Small intestine (tissue), 7 donors: ENCODE data around the gene SHISAL1. TPM values are rescaled to one million over a fixed set of nuclear protein-coding genes. Genes with fewer than 3 reads are reported as not detected.
"Not testable (repeated sequence)": the region's sequence is repeated elsewhere in the genome, so short reads cannot be mapped to it uniquely, and the experiment has no call there.

Source experiments
- DNase-seq, 2 donors: peaks; one replicate each; pipeline versions ENCODE4 v3.0.0 to v3.0.0-alpha.2; 2013
- FAIRE-seq: peaks from 2 replicates; lab custom pipeline; 2012; peaks lifted over from hg19 to GRCh38; lab: Jason Lieb, UNC
- H3K27ac ChIP-seq, 3 donors: one replicate each; pipeline ENCODE4 v1.5.1; 2013; ENCODE audit warnings: low read length in 2 of 3, mild to moderate bottlenecking in 2 of 3, control low read depth in 1 of 3, inconsistent platforms in 1 of 3, low read depth in 1 of 3, moderate library complexity in 1 of 3
- H3K27me3 ChIP-seq, 3 donors: one replicate each; pipeline ENCODE4 v1.6.1; 2013; ENCODE audit warnings: low read length in 3 of 3, inconsistent platforms in 1 of 3; ENCODE audit not compliant: control insufficient read depth in 3 of 3, insufficient read depth in 3 of 3
- H3K36me3 ChIP-seq, 3 donors: one replicate each; pipeline ENCODE4 v1.6.1; 2013; ENCODE audit warnings: low read length in 3 of 3, inconsistent platforms in 1 of 3, low read depth in 1 of 3, mild to moderate bottlenecking in 1 of 3, moderate library complexity in 1 of 3; ENCODE audit not compliant: control insufficient read depth in 3 of 3, insufficient read depth in 2 of 3
- H3K4me1 ChIP-seq, 3 donors: one replicate each; pipeline ENCODE4 v1.6.1; 2013; ENCODE audit warnings: low read length in 2 of 3, inconsistent platforms in 1 of 3, low read depth in 1 of 3, mild to moderate bottlenecking in 1 of 3, moderate library complexity in 1 of 3; ENCODE audit not compliant: control insufficient read depth in 3 of 3, insufficient read depth in 2 of 3
- H3K4me3 ChIP-seq, 3 donors: one replicate each; pipeline ENCODE4 v1.5.1; 2013; ENCODE audit warnings: low read length in 3 of 3, control low read depth in 1 of 3, inconsistent platforms in 1 of 3, low read depth in 1 of 3, mild to moderate bottlenecking in 1 of 3, moderate library complexity in 1 of 3
- H3K9me3 ChIP-seq, 2 donors: one replicate each; pipeline ENCODE4 v1.6.1; 2013; ENCODE audit warnings: low read depth in 1 of 2, low read length in 1 of 2; ENCODE audit not compliant: control insufficient read depth in 2 of 2, insufficient read depth in 1 of 2
- WGBS, 3 donors: extraction: QIAGEN DNeasy Blood & Tissue Kit; methylation state at CpG; one replicate each; pipeline ENCODE4 v1.1.7; 2013; 5-methylcytosine and 5-hydroxymethylcytosine counted together
- polyA plus RNA-seq, 4 donors: library from polyadenylated mRNA; stranded (reverse) in 3 of 4; unstranded in 1 of 4; fragments of 200-250 nt in 3 of 4; fragments of 120-200 nt in 1 of 4; gene quantifications; one replicate each; pipeline versions ENCODE4 v1.2.1 to v1.2.3, GENCODE V29; 2013
- donor health status: healthy with polysubstance abuse.
- donor health status: control.
- donor health status: control.
- donor health status: Bipolar disorder and iron deficiency.
- donor health status: healthy.

Gene SHISAL1
- polyA plus RNA-seq, 4 donors, result under 0.01 to 1.2 (median 0.55) TPM

DNA sequence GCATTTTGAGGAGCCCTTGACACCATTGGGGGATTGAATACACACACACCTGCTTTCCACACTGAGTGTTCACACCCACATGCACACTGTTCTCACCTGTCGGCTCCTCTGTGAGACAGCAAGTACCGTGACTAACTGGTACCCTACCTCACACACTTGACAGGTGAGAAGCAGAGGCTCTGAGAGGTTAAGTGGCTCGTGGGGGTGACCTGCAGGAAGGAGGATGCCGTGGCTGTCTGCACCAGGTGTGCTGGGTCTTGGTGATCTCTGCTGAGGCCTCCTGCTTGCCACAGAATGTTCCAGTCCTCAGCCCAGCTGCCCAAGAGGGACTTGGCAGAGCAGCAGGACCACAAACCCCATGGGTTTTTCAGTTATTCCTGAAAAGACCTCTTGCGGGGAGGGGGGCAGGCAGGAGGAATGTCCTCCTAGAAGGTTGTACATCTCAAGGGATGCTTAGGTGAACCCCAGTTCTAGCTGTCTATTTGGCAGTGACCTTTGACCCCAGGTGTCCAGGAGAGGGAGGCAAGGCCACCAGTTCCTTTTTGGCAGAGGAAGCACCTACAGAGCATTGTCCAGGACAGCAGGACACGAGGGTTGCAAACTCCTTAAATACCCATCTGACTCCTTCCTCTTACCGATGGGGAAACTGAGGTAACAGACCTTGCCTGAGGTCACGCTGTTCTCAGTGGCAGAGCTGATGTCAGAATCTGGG is 66.0 kb downstream of the SHISAL1 start:
- 71 to 80% (median 72%) methylated on average over 8 of the region's 8 CpGs for WGBS, 3 donors
- FAIRE-seq, result no peak
- no peaks in the 10 kb centered on the region for H3K36me3 ChIP-seq
- no peaks in the 10 kb centered on the region for H3K27me3 ChIP-seq
- H3K9me3 ChIP-seq, result peaks cover 0 to 12% of the 10 kb centered on the region in 2 donors
- DNase-seq, result no peak
- H3K4me3 ChIP-seq, result no peak overlapping the region
- no peaks in the 10 kb centered on the region for H3K4me1 ChIP-seq
- no peak overlapping the region for H3K27ac ChIP-seq

DNA sequence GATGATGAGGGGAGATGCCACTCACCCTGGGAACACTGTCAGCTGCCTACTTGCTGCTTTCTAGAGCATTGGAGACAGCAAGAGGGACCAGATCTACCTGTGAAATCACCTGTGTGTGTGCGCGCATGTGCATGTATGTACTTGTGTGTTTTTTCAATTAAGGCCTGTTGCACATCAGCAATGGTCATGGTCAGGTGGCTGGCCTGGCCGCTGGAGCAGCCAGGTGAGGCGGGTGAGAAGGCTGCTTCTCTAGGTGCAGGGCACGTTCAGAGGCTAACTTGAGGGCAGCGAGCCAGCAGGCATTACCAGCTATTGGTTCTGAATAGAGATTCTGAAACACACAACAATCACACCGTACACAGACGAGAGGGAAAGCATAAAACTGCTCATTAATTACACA is 66.9 kb downstream of the SHISAL1 start:
- WGBS, 3 donors, result 79 to 90% (median 81%) methylated on average over 8 of the region's 8 CpGs
- no peaks in the 10 kb centered on the region for H3K36me3 ChIP-seq
- H3K27ac ChIP-seq, result no peak overlapping the region
- H3K4me1 ChIP-seq, result no peaks in the 10 kb centered on the region
- H3K27me3 ChIP-seq, result no peaks in the 10 kb centered on the region
- H3K4me3 ChIP-seq, result no peak overlapping the region
- no peak for FAIRE-seq
- no peak for DNase-seq
- peaks cover 0 to 11% of the 10 kb centered on the region in 2 donors for H3K9me3 ChIP-seq

DNA sequence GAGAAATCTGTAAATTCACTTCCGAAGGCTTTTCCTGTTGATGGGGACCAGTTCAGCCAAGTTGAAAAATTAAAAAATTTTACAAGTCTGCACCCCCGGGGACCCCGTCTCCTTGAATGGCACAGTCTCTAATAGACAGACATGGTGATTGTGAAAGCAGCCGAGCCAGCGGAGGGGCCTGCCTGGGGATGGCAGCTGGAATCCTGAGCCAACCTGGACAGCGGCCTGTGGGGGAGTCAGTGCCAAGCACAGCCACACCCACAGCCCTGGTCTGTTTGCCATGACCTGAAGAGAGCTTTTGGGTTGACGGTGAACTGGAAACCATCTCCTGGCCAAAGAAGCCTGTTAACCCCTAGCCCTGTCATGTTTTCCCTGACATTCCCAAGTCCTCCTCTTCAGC is 67.3 kb downstream of the SHISAL1 start:
- no peaks in the 10 kb centered on the region for H3K27me3 ChIP-seq
- peaks cover 0 to 7% of the 10 kb centered on the region in 2 donors for H3K9me3 ChIP-seq
- FAIRE-seq (no peak), DNase-seq (no peak)
- no peaks in the 10 kb centered on the region for H3K36me3 ChIP-seq
- 76 to 88% (median 84%) methylated on average over 7 of the region's 7 CpGs for WGBS, 3 donors
- no peak overlapping the region for H3K4me3 ChIP-seq
- no peaks in the 10 kb centered on the region for H3K4me1 ChIP-seq
- H3K27ac ChIP-seq, result no peak overlapping the region

DNA sequence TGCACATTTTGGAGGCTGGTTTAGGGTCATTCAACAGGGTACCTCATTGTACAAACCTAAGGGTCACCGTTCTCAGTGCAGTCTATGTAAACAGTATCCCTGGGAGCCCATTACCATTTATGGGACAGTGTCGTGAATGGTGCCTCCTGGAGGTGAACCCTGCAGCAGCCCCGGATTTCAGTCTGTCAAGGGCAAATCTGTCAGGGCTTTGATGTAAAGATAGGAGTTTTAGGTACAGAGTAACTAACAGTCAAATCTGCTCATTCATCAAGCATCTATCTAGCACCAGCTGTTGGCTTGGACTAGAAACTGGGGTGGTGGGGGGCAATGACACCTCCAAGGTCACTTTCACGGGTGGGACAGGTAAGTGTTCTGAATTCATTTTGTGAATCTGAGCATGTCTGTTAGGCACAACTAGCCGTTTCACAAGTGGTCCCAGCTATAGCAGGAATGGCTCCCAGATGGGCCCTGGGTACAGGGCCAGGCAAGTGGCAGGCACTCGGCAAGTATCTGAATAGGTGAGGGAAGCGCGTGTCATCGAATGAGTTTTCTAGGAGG is 68.4 kb downstream of the SHISAL1 start:
- H3K27ac ChIP-seq, result no peak overlapping the region
- 78 to 87% (median 82%) methylated on average over 9 of the region's 9 CpGs for WGBS, 3 donors
- peaks cover 0 to 2% of the 10 kb centered on the region in 2 donors for H3K9me3 ChIP-seq
- DNase-seq, result no peak
- no peak for FAIRE-seq
- H3K36me3 ChIP-seq, result no peaks in the 10 kb centered on the region
- no peaks in the 10 kb centered on the region for H3K4me1 ChIP-seq
- no peaks in the 10 kb centered on the region for H3K27me3 ChIP-seq
- H3K4me3 ChIP-seq, result no peak overlapping the region

DNA sequence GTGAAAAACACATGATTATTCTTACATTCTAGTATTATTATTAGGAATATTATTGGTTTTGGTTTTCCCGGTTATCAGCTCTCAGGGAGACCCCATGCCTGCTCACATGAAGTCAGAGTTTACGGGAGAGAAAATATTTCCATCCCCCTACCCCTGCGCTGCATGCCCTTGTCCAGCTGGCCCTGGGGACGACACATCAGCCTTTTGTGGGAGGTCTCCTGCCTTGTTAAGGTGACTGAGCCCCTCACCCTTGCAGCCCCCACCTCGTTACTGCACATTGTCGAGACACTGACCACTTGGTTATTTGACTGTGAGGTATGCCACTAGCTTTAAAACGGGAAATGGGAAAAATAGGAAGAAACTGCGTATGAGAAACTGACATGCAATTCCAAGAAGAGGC is 69.0 kb downstream of the SHISAL1 start:
- no peak overlapping the region for H3K27ac ChIP-seq
- H3K4me3 ChIP-seq, result no peak overlapping the region
- 68 to 81% (median 73%) methylated on average over 8 of the region's 8 CpGs for WGBS, 3 donors
- H3K36me3 ChIP-seq, result no peaks in the 10 kb centered on the region
- DNase-seq (no peak), FAIRE-seq (no peak)
- no peaks in the 10 kb centered on the region for H3K9me3 ChIP-seq
- H3K4me1 ChIP-seq, result no peaks in the 10 kb centered on the region
- no peaks in the 10 kb centered on the region for H3K27me3 ChIP-seq

DNA sequence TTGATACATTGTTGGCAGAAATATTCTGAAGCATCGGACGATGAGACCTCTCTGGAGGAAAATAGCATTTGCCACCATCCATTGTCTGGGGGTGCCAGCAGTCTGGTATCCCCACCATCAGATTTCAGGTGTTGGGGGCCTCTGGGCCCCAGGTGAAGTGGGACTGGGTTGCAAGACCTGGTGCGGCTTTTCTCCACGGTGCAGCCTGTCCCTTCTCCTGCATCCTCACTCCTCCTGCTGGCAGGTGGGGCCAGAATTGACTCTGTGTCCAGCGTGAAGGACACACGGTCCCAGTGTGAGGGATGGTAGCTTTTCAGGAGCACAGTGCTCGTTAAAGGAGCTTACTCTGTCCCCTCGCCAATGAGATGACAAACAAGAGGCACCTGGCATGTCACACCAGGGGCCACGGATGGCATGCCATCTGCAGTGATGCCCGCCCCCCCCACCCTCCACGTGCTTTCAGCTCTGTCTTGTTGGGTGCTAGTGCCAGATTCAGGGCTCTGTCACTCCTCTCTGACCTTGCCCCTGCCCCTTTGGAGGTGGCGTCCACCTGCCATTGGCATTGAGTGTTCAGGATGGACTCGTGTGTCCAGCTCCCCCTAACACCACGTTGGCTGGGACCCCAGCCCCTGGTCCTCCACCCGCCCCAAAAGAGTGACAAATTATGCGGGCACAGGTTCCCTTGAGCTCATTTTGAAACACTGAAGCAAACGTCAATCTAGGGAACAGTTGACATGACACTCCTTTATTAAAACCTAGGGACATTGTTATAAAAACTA is 69.6 kb downstream of the SHISAL1 start:
- H3K36me3 ChIP-seq, result no peaks in the 10 kb centered on the region
- H3K27me3 ChIP-seq, result no peaks in the 10 kb centered on the region
- no peak overlapping the region for H3K27ac ChIP-seq
- H3K4me1 ChIP-seq, result no peaks in the 10 kb centered on the region
- no peaks in the 10 kb centered on the region for H3K9me3 ChIP-seq
- no peak for DNase-seq
- FAIRE-seq, result no peak
- H3K4me3 ChIP-seq, result no peak overlapping the region
- WGBS, 3 donors, result 69 to 81% (median 77%) methylated on average over 17 of the region's 17 CpGs

DNA sequence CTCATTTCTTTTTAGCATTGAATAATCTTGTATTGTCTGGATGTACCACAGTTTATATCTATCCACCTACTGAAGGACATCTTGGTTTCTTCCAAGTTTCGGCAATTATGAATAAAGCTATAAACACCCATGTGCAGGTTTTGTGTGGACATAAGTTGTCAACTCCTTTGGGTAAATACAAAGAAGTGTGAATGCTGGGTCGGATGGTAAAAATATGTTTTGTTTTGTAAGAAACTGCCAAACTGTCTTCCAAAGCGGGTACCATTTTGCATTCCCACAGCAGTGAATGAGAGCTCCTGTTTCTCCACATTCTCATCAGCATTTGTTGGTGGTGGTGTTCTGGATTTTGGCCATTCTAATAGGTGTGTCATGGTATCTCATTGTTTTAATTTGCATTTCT is 71.6 kb downstream of the SHISAL1 start:
- not testable (repeated sequence) for H3K27ac ChIP-seq, H3K4me3 ChIP-seq, H3K9me3 ChIP-seq, FAIRE-seq, H3K36me3 ChIP-seq, DNase-seq, H3K4me1 ChIP-seq, H3K27me3 ChIP-seq
- 80 to 85% (median 81%) methylated on average over 3 of the region's 3 CpGs for WGBS, 3 donors

DNA sequence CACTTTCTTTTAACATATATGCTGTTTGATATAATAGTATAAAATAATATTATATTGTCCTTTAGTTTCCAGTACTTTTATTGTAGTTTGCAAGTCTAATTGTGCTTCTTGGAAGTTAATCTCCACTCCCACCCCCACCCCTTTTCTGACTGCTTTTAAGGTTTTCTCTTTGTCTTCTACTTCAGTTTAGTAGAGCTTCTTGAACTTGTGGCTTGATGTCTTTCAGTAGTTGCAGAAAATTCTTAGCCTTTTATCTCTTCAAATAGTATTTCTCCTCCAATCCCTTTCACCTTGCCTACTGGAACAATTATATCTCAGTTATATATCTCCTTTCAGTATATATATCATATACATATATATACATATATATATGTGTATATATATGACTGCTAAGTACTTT is 75.5 kb downstream of the SHISAL1 start:
- H3K36me3 ChIP-seq, result no peaks in the 10 kb centered on the region
- H3K27me3 ChIP-seq, result no peaks in the 10 kb centered on the region
- DNase-seq (no peak), FAIRE-seq (no peak)
- no peak overlapping the region for H3K27ac ChIP-seq
- H3K4me1 ChIP-seq, result no peaks in the 10 kb centered on the region
- no peak overlapping the region for H3K4me3 ChIP-seq
- no peaks in the 10 kb centered on the region for H3K9me3 ChIP-seq
